H1 (cell line): Measurements from ENCODE around the gene CNOT1. TPM values are rescaled to one million over a fixed set of nuclear protein-coding genes. Genes with fewer than 3 reads are reported as not detected.

Experiments used
- ASH2L ChIP-seq: fragments of 200-600, 300-600 bp; sonication (generic); IDR thresholded peaks from one replicate; pipeline ENCODE4 v1.7.1; 2017; ENCODE audit warnings: low read length
- EZH2 ChIP-seq: fragments of 200-600 bp; sonication (generic); IDR thresholded peaks from 2 replicates; pipeline ENCODE4 v1.7.1; 2012; ENCODE audit warnings: low read depth, mild to moderate bottlenecking, moderate library complexity, low read length, inconsistent platforms; ENCODE audit not compliant: severe bottlenecking
- HDAC2 ChIP-seq, 2 experiments: fragments of 300-600 bp in 1 of 2; sonication (generic) in 1 of 2; IDR thresholded peaks; 2 replicates each; pipeline ENCODE4 v1.6.1; 2011 to 2012; ENCODE audit warnings: low read depth in 2 of 2, low read length in 2 of 2, mild to moderate bottlenecking in 2 of 2, moderate library complexity in 2 of 2, borderline replicate concordance in 1 of 2, inconsistent platforms in 1 of 2
- MAX ChIP-seq: IDR thresholded peaks from 2 replicates; pipeline ENCODE4 v1.6.1; 2012; ENCODE audit warnings: inconsistent platforms
- POU5F1 ChIP-seq: IDR thresholded peaks from 2 replicates; pipeline ENCODE4 v1.6.1; 2011; ENCODE audit warnings: low read depth, mild to moderate bottlenecking, low read length, moderate library complexity
- RAD21 ChIP-seq, 2 experiments: IDR thresholded peaks in 1 of 2; conservative IDR thresholded peaks in 1 of 2; 2 replicates each; pipeline ENCODE4 v1.6.1; 2011; ENCODE audit warnings: low read depth in 2 of 2, low read length in 2 of 2, improper control_type of control experiment in 1 of 2, inconsistent platforms in 1 of 2, mild to moderate bottlenecking in 1 of 2, moderate library complexity in 1 of 2
- polyA plus RNA-seq, 7 experiments: library from polyadenylated mRNA; depleted of rRNA in 3 of 7; stranded (reverse) in 5 of 7; unstranded in 2 of 7; fragments of >200 nt in 5 of 7; fragments of 200-250 nt in 2 of 7; gene quantifications; 1 replicate in 5 of 7; 2 replicates in 1 of 7; 4 replicates in 1 of 7; pipeline versions ENCODE4 v1.2.1 to v1.2.3, GENCODE V29; 2011 to 2013; ENCODE audit warnings: missing spikeins in 2 of 7, mixed read lengths in 2 of 7
- total RNA-seq: library from RNA; stranded (reverse); fragmentation: NEBNext Ultra II Directional; extraction: Animal tissue kit (Norgen Biotek cat#: 25700); gene quantifications from 2 replicates; pipeline ENCODE4 v1.2.1, GENCODE V29; 2021
- TF ChIP-seq, protein P1 (sequence below): IDR thresholded peaks from 2 replicates; pipeline ENCODE4 v1.6.1; 2011; ENCODE audit warnings: low read depth, mild to moderate bottlenecking, low read length; ENCODE audit not compliant: insufficient read depth

CNOT1 gene
- total and polyA plus RNA-seq, 2 of the 8 experiments (the other 6 are each of a cell fraction or from before 2014, with no cell fraction given): 306 to 319 TPM

GRCh38 chr16:58485184-58485887, 144.3 kb downstream of the CNOT1 start (continued):
- TF ChIP-seq EZH2 (no peak), RAD21 (IDR thresholded peaks at IDR 0.05 in 1 of 2, conservative IDR thresholded peaks at IDR 0.05 in 1 of 2; ENCODE audit: low read depth in 2 of 2, low read length in 2 of 2) (no peak), POU5F1 (no peak), HDAC2 (IDR thresholded peaks at IDR 0.05; ENCODE audit: borderline replicate concordance in 1 of 2, low read depth in 2 of 2, low read length in 2 of 2) (no peak), ASH2L (no peak), MAX (no peak)
- TF ChIP-seq, protein P1, sequence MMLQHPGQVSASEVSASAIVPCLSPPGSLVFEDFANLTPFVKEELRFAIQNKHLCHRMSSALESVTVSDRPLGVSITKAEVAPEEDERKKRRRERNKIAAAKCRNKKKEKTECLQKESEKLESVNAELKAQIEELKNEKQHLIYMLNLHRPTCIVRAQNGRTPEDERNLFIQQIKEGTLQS: no peak
- TF ChIP-seq, all 59 proteins: peak for 0
